GM12878 (cell line): ENCODE data around the gene SIDT2. TPM values are rescaled to one million over a fixed set of nuclear protein-coding genes. Genes with fewer than 3 reads are reported as not detected.

Experiments
- CBX3 ChIP-seq: fragments of 200-600 bp; sonication (generic); IDR thresholded peaks from 2 replicates; pipeline ENCODE4 v1.6.1; 2016; ENCODE audit warnings: low read depth, borderline replicate concordance
- EED ChIP-seq: sonication (generic); IDR thresholded peaks from 2 replicates; pipeline ENCODE4 v1.6.1; 2016; ENCODE audit warnings: antibody characterized with exemption, low read depth
- IKZF1 ChIP-seq: fragments of 450-650 bp; conservative IDR thresholded peaks from 2 replicates; pipeline ENCODE4 v1.6.1; 2017; ENCODE audit warnings: antibody characterized with exemption, mild to moderate bottlenecking
- JUNB ChIP-seq: IDR thresholded peaks from 2 replicates; pipeline ENCODE4 v1.6.1; 2016; ENCODE audit warnings: antibody characterized with exemption, mild to moderate bottlenecking
- NFYB ChIP-seq: IDR thresholded peaks from 2 replicates; pipeline ENCODE4 v1.6.1; 2011; ENCODE audit warnings: low read depth, mild to moderate bottlenecking, low read length, improper control_type of control experiment, moderate library complexity; ENCODE audit not compliant: insufficient read depth
- PAX8 ChIP-seq: fragments of 450-650 bp; IDR thresholded peaks from 2 replicates; pipeline ENCODE4 v1.6.1; 2017; ENCODE audit warnings: mild to moderate bottlenecking, moderate library complexity
- SP1 ChIP-seq: IDR thresholded peaks from one replicate; pipeline ENCODE4 v1.6.1; 2011; ENCODE audit warnings: low read depth, low read length
- TCF7 ChIP-seq: IDR thresholded peaks from 2 replicates; pipeline ENCODE4 v1.6.1; 2014; ENCODE audit warnings: antibody characterized with exemption, borderline replicate concordance
- YY1 ChIP-seq: IDR thresholded peaks from 2 replicates; pipeline ENCODE4 v1.6.1; 2011; ENCODE audit warnings: low read depth, mild to moderate bottlenecking, low read length
- ZNF217 ChIP-seq: fragments of 450-650 bp; IDR thresholded peaks from 2 replicates; pipeline ENCODE4 v1.6.1; 2017; ENCODE audit warnings: antibody characterized with exemption, mild to moderate bottlenecking
- polyA plus RNA-seq, 11 experiments: library from polyadenylated mRNA; depleted of rRNA in 4 of 11; unstranded in 6 of 11; stranded (reverse) in 5 of 11; fragments of >200 nt; fragmentation: Nextera tagmentation in 4 of 11; fragmentation: Illumina TruSeq in 1 of 11; extraction: Ambion mirVana in 4 of 11; extraction: Trizol in 1 of 11; gene quantifications; 1 replicate in 1 of 11; 2 replicates in 10 of 11; pipeline versions ENCODE4 v1.2.1 to v1.2.3, GENCODE V29; 2011 to 2016; ENCODE audit warnings: inconsistent platforms in 2 of 11, missing spikeins in 2 of 11, low read depth in 1 of 11
- total RNA-seq, 4 experiments: library from RNA; depleted of rRNA in 3 of 4; stranded (reverse); fragments of >200 nt in 3 of 4; fragmentation: Illumina TruSeq in 1 of 4; extraction: Trizol in 1 of 4; gene quantifications; 2 replicates each; pipeline versions ENCODE4 v1.2.1 to v1.2.3, GENCODE V29; 2013 to 2021
- TF ChIP-seq, protein P1 (sequence below): fragments of 450-650 bp; IDR thresholded peaks from 2 replicates; pipeline ENCODE4 v1.6.1; 2017; ENCODE audit warnings: mild to moderate bottlenecking, low read depth, inconsistent platforms; ENCODE audit not compliant: poor library complexity, severe bottlenecking
- TF ChIP-seq, protein P2 (sequence below): IDR thresholded peaks from 2 replicates; pipeline ENCODE4 v1.6.1; 2011; ENCODE audit warnings: borderline replicate concordance, low read depth, mild to moderate bottlenecking, moderate library complexity, low read length; ENCODE audit not compliant: insufficient read depth, poor library complexity, severe bottlenecking
- TF ChIP-seq, protein P3 (sequence below), 3 experiments: IDR thresholded peaks in 2 of 3; conservative IDR thresholded peaks in 1 of 3; 2 replicates each; pipeline ENCODE4 v1.5.1; 2011; ENCODE audit warnings: low read depth in 3 of 3, low read length in 3 of 3, mild to moderate bottlenecking in 3 of 3, control low read depth in 2 of 3, moderate library complexity in 2 of 3, inconsistent platforms in 1 of 3, mixed read lengths in 1 of 3; ENCODE audit not compliant: control insufficient read depth in 2 of 3, insufficient read depth in 1 of 3; ENCODE audit errors: extremely low read depth in 1 of 3
- TF ChIP-seq, protein P4 (sequence below): fragments of 450-650 bp; IDR thresholded peaks from 2 replicates; pipeline ENCODE4 v1.6.1; 2017; ENCODE audit warnings: mild to moderate bottlenecking, moderate library complexity
- TF ChIP-seq, protein P5 (sequence below): fragments of 150-350 bp; IDR thresholded peaks from 2 replicates; pipeline ENCODE4 v1.6.1; 2016; ENCODE audit warnings: low read depth, low read length

Gene SIDT2
- total and polyA plus RNA-seq, 10 of the 15 experiments (the other 5 are each of a cell fraction or from before 2014, with no cell fraction given): 4.9 to 23.9 (median 10.3) TPM

DNA sequence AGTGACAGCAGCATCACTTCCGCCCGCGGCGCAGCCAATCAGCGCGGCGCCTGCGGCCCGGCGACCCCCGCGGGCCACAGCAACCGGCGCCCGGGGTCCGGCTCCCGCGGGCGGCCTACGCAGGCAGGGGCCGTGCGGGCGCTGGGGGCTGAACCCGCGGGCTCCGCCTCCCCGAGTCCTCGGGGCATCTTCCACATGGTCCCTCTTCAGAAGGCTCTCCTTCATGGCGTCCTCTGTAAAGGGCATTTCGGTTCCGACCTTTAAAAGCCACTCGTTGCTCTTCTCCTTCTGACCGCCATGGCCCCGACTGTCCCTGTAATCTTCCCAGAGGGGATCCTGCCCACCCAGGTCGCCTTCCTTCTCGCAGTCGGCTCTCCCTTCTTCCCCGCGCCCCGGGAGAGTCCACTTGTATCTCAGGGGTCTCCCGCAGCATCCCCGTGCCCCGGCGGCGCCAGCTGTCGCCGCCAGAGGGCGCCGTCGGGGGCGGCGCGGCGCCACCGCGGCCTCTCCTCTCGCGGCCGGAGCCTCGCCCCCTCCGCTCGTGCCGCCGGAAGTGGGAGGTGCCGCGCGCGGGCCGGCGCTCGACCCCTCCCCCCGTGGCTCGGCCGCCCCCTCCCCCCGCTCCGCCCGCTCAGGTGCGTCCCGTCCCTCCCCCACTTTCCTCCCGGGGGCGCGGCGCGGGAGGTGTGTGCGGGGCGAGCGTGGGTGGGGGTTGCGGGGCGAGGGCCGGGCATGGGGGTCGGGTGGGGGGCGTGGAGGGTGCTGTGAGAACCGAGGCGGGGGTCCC, 53.7 kb downstream of the SIDT2 start, which contains the start of gene RNF214 (continued):
- TF ChIP-seq JUNB (no peak), IKZF1 (peak; percentile 70), PAX8 (no peak), CBX3 (no peak), SP1 (peak; percentile 47), NFYB (peak; percentile 84), ZNF217 (no peak), YY1 (peak; percentile 67), EED (no peak), TCF7 (no peak)
- TF ChIP-seq, protein P1, sequence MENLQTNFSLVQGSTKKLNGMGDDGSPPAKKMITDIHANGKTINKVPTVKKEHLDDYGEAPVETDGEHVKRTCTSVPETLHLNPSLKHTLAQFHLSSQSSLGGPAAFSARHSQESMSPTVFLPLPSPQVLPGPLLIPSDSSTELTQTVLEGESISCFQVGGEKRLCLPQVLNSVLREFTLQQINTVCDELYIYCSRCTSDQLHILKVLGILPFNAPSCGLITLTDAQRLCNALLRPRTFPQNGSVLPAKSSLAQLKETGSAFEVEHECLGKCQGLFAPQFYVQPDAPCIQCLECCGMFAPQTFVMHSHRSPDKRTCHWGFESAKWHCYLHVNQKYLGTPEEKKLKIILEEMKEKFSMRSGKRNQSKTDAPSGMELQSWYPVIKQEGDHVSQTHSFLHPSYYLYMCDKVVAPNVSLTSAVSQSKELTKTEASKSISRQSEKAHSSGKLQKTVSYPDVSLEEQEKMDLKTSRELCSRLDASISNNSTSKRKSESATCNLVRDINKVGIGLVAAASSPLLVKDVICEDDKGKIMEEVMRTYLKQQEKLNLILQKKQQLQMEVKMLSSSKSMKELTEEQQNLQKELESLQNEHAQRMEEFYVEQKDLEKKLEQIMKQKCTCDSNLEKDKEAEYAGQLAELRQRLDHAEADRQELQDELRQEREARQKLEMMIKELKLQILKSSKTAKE: no peak
- TF ChIP-seq, protein P2, sequence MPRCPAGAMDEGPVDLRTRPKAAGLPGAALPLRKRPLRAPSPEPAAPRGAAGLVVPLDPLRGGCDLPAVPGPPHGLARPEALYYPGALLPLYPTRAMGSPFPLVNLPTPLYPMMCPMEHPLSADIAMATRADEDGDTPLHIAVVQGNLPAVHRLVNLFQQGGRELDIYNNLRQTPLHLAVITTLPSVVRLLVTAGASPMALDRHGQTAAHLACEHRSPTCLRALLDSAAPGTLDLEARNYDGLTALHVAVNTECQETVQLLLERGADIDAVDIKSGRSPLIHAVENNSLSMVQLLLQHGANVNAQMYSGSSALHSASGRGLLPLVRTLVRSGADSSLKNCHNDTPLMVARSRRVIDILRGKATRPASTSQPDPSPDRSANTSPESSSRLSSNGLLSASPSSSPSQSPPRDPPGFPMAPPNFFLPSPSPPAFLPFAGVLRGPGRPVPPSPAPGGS: peak; percentile 8
- TF ChIP-seq, protein P3, sequence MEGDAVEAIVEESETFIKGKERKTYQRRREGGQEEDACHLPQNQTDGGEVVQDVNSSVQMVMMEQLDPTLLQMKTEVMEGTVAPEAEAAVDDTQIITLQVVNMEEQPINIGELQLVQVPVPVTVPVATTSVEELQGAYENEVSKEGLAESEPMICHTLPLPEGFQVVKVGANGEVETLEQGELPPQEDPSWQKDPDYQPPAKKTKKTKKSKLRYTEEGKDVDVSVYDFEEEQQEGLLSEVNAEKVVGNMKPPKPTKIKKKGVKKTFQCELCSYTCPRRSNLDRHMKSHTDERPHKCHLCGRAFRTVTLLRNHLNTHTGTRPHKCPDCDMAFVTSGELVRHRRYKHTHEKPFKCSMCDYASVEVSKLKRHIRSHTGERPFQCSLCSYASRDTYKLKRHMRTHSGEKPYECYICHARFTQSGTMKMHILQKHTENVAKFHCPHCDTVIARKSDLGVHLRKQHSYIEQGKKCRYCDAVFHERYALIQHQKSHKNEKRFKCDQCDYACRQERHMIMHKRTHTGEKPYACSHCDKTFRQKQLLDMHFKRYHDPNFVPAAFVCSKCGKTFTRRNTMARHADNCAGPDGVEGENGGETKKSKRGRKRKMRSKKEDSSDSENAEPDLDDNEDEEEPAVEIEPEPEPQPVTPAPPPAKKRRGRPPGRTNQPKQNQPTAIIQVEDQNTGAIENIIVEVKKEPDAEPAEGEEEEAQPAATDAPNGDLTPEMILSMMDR (IDR thresholded peaks at IDR 0.05 in 2 of 3, conservative IDR thresholded peaks at IDR 0.05 in 1 of 3; ENCODE audit: control insufficient read depth in 2 of 3, extremely low read depth in 1 of 3, insufficient read depth in 1 of 3, low read depth in 3 of 3, low read length in 3 of 3): peak; percentile 77 to 88 (median 85); a peak in 5 of 6 replicates
- TF ChIP-seq, protein P4, sequence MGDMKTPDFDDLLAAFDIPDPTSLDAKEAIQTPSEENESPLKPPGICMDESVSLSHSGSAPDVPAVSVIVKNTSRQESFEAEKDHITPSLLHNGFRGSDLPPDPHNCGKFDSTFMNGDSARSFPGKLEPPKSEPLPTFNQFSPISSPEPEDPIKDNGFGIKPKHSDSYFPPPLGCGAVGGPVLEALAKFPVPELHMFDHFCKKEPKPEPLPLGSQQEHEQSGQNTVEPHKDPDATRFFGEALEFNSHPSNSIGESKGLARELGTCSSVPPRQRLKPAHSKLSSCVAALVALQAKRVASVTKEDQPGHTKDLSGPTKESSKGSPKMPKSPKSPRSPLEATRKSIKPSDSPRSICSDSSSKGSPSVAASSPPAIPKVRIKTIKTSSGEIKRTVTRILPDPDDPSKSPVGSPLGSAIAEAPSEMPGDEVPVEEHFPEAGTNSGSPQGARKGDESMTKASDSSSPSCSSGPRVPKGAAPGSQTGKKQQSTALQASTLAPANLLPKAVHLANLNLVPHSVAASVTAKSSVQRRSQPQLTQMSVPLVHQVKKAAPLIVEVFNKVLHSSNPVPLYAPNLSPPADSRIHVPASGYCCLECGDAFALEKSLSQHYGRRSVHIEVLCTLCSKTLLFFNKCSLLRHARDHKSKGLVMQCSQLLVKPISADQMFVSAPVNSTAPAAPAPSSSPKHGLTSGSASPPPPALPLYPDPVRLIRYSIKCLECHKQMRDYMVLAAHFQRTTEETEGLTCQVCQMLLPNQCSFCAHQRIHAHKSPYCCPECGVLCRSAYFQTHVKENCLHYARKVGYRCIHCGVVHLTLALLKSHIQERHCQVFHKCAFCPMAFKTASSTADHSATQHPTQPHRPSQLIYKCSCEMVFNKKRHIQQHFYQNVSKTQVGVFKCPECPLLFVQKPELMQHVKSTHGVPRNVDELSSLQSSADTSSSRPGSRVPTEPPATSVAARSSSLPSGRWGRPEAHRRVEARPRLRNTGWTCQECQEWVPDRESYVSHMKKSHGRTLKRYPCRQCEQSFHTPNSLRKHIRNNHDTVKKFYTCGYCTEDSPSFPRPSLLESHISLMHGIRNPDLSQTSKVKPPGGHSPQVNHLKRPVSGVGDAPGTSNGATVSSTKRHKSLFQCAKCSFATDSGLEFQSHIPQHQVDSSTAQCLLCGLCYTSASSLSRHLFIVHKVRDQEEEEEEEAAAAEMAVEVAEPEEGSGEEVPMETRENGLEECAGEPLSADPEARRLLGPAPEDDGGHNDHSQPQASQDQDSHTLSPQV: peak; percentile 17; the same call in 1 of the 2 replicates
- TF ChIP-seq, protein P5, sequence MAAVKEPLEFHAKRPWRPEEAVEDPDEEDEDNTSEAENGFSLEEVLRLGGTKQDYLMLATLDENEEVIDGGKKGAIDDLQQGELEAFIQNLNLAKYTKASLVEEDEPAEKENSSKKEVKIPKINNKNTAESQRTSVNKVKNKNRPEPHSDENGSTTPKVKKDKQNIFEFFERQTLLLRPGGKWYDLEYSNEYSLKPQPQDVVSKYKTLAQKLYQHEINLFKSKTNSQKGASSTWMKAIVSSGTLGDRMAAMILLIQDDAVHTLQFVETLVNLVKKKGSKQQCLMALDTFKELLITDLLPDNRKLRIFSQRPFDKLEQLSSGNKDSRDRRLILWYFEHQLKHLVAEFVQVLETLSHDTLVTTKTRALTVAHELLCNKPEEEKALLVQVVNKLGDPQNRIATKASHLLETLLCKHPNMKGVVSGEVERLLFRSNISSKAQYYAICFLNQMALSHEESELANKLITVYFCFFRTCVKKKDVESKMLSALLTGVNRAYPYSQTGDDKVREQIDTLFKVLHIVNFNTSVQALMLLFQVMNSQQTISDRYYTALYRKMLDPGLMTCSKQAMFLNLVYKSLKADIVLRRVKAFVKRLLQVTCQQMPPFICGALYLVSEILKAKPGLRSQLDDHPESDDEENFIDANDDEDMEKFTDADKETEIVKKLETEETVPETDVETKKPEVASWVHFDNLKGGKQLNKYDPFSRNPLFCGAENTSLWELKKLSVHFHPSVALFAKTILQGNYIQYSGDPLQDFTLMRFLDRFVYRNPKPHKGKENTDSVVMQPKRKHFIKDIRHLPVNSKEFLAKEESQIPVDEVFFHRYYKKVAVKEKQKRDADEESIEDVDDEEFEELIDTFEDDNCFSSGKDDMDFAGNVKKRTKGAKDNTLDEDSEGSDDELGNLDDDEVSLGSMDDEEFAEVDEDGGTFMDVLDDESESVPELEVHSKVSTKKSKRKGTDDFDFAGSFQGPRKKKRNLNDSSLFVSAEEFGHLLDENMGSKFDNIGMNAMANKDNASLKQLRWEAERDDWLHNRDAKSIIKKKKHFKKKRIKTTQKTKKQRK: no peak
